Activated CD8-positive, alpha-beta T cell treated with anti-CD3 and anti-CD28 coated beads for 36 hours (primary cell): Measurements from ENCODE around the gene IQUB. TPM values are rescaled to one million over a fixed set of nuclear protein-coding genes. Genes with fewer than 3 reads are reported as not detected.
A peak's percentile ranks its signal among the peaks of the same experiment; 100 is the strongest.

Experiments used
- ATAC-seq: fragments of 200-7000 bp; cut with Tn5 transposase; one replicate; pipeline ENCODE4 v1.10.0; 2021; ENCODE audit warnings: mild to moderate bottlenecking, moderate library complexity
- CTCF ChIA-PET: fragments of 350-600 bp; sonication (Branson Sonifier 250); formaldehyde crosslinking; loops from one replicate; lab custom pipeline; 2021; ENCODE audit warnings: antibody characterized with exemption; lab: Charles Lee
- POLR2A ChIA-PET: fragments of 350-600 bp; sonication (Branson Sonifier 250); formaldehyde crosslinking; loops from one replicate; lab custom pipeline; 2021; ENCODE audit warnings: antibody characterized with exemption; lab: Charles Lee
- DNase-seq: peaks from one replicate; pipeline ENCODE4 v3.0.0-alpha.2; 2020
- H3K27ac Mint-ChIP-seq: one replicate; pipeline ENCODE4 v1.8.0; 2021; ENCODE audit warnings: mild to moderate bottlenecking, mixed read lengths
- H3K27me3 Mint-ChIP-seq: one replicate; pipeline ENCODE4 v1.8.0; 2021; ENCODE audit warnings: mixed read lengths
- H3K36me3 Mint-ChIP-seq: one replicate; pipeline ENCODE4 v1.8.0; 2021; ENCODE audit warnings: low read depth, mixed read lengths
- H3K4me1 Mint-ChIP-seq: one replicate; pipeline ENCODE4 v1.8.0; 2021; ENCODE audit warnings: low read depth, mixed read lengths
- H3K4me3 Mint-ChIP-seq: one replicate; pipeline ENCODE4 v1.8.0; 2021; ENCODE audit warnings: mild to moderate bottlenecking, moderate library complexity, mixed read lengths
- H3K9me3 Mint-ChIP-seq: one replicate; pipeline ENCODE4 v1.8.0; 2021; ENCODE audit warnings: mixed read lengths
- intact Hi-C: fragments of 100-400 bp; cut with micrococcal nuclease; formaldehyde crosslinking; loops from one replicate; pipeline ENCODE4 v1.10.0; 2022
- total RNA-seq, 2 experiments: library from RNA; stranded (reverse); gene quantifications; one replicate each; pipeline ENCODE4 v1.2.3, GENCODE V29; 2021
- TF ChIP-seq, protein P1 (sequence below): fragments of 200-600 bp; IDR thresholded peaks from one replicate; pipeline ENCODE4 v1.8.0; 2022; ENCODE audit warnings: antibody characterized with exemption, mild to moderate bottlenecking

Gene IQUB
- total RNA-seq, 2 experiments from 2014 or later, result 0.09 TPM; not detected in 1

DNA sequence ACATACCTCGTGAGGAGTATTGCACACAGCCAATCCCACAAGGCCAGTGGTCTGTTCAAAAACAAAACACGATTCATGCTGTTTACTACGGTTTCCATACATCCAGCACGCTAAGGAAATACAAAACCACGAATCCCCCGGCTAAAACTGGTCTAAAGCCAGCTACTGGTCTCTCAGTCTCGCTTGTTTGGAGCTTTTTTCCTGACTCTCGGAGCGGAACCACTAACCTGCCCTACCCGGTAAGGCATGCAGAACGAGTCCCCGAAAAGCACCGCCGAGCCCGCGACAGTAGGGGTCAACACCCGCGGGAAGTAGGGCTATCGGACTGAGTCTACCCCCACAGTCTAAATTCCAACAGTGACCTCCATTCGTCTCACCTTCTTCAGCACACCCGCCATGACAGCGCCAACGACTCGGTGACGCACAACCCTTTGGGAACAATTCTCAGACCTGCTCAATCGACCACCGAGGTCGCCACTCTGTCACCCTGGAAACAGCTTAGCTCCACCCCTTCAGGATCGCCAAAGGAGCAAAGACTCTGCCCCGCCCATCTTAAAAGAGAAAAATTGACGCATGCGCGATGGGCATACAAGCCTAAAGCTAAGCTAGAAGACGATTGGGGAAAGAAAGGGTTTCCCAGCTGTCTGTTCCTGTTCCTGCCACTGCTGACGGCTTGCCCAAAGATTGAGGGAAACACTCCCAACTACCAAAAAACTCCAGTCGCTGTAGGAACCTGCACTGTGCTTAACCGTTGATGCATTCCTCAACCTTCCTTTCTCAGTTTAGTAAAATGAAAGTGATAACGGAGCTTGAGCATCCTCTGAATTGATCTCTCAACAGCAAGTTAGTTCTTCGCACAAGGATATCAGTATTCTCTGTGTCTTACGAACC, 23.2 kb upstream of the IQUB start, which contains the start of gene NDUFA5:
Gene NDUFA5 (minus strand): TSS at position 421 of the 891 bp plus-strand sequence. CDS start 23 bp downstream, at position 398.
- peaks cover 16% of the 10 kb centered on the region for H3K4me1 Mint-ChIP-seq
- intact Hi-C loops, result no loop called here
- no peak within 1 kb of the TSS for H3K27ac Mint-ChIP-seq
- H3K36me3 Mint-ChIP-seq, result peaks cover 11% of the 10 kb centered on the region
- DNase-seq (peak; percentile 98), ATAC-seq (peak; percentile 98)
- ChIA-PET CTCF (interaction anchor here (0.7 to 1.6 kb wide), 5 partner anchors 20 to 191 kb away, joined by 3 to 11 read pairs (median 4); partner anchors contain the start of genes IQUB and WASL), POLR2A (interaction anchor here (0.5 to 1.6 kb wide), 4 partner anchors 9 to 190 kb away, joined by 3 to 5 read pairs (median 4); partner anchors contain the start of gene IQUB)
- H3K4me3 Mint-ChIP-seq, result no peak within 1 kb of the TSS
- H3K9me3 Mint-ChIP-seq, result no peaks in the 10 kb centered on the region
- no peaks in the 10 kb centered on the region for H3K27me3 Mint-ChIP-seq
- TF ChIP-seq, protein P1, sequence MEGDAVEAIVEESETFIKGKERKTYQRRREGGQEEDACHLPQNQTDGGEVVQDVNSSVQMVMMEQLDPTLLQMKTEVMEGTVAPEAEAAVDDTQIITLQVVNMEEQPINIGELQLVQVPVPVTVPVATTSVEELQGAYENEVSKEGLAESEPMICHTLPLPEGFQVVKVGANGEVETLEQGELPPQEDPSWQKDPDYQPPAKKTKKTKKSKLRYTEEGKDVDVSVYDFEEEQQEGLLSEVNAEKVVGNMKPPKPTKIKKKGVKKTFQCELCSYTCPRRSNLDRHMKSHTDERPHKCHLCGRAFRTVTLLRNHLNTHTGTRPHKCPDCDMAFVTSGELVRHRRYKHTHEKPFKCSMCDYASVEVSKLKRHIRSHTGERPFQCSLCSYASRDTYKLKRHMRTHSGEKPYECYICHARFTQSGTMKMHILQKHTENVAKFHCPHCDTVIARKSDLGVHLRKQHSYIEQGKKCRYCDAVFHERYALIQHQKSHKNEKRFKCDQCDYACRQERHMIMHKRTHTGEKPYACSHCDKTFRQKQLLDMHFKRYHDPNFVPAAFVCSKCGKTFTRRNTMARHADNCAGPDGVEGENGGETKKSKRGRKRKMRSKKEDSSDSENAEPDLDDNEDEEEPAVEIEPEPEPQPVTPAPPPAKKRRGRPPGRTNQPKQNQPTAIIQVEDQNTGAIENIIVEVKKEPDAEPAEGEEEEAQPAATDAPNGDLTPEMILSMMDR, result no peak

DNA sequence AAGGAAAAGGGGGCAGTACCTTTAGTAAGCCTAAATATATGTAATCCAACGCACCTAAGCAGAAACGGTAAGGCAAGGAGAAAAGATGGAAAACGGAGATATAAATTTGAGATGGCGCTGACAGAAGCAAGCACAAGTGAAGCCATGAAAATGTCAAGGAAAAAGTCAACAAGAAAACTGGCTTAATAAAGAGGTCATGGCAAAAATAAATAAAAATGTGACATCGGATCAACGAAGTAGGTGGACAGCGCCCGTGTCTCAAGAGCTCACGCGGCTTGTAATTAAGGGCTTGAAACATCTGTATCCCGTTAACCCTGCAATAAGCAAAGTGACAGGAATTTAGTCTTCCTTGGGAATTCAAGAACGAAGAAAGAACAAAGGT, 22.6 kb upstream of the IQUB start:
- no peaks in the 10 kb centered on the region for H3K9me3 Mint-ChIP-seq

DNA sequence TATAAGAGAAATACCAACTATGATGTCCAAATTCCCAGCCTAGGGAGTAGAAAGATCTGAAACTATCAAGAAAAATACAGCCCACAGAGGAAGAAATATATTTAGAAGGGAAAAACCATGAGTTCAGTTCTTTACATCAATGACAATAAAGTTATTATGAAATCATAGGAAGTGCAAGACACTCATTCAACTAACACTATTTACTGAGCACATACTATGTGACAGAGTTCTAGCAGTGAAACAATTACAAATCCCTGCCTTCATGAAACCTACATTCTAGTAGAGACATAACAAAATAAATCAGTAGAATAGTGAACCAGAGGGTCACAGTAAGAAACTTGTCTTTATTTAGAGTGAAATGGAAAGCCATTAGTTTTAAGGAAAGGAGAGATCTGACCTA, 21.1 kb upstream of the IQUB start:
- Mint-ChIP-seq H3K4me1 (peaks cover 17% of the 10 kb centered on the region), H3K27ac (no peak overlapping the region), H3K36me3 (peaks cover 19% of the 10 kb centered on the region), H3K9me3 (no peaks in the 10 kb centered on the region), H3K27me3 (no peaks in the 10 kb centered on the region), H3K4me3 (no peak overlapping the region)
- CTCF ChIA-PET, result no interaction called here
- no peak for ATAC-seq
- TF ChIP-seq, protein P1, result no peak
- intact Hi-C loops, result no loop called here
- POLR2A ChIA-PET, result no interaction called here
- DNase-seq, result no peak

More for the DNA sequence above, 22.6 kb upstream of the IQUB start:
- no peak for DNase-seq
- peaks cover 17% of the 10 kb centered on the region for H3K4me1 Mint-ChIP-seq
- ATAC-seq, result no peak
- intact Hi-C loops, result no loop called here
- H3K4me3 Mint-ChIP-seq, result no peak overlapping the region
- ChIA-PET POLR2A (interaction anchor here (1.3 to 1.6 kb wide), 2 partner anchors 22 to 191 kb away, joined by 4 to 5 read pairs; partner anchors contain the start of gene IQUB), CTCF (interaction anchor here (0.7 to 1.6 kb wide), 4 partner anchors 19 to 192 kb away, joined by 3 to 11 read pairs (median 4); partner anchors contain the start of genes IQUB and WASL)
- TF ChIP-seq, protein P1, result no peak
- H3K36me3 Mint-ChIP-seq, result peaks cover 16% of the 10 kb centered on the region
- H3K27me3 Mint-ChIP-seq, result no peaks in the 10 kb centered on the region
- no peak overlapping the region for H3K27ac Mint-ChIP-seq

DNA sequence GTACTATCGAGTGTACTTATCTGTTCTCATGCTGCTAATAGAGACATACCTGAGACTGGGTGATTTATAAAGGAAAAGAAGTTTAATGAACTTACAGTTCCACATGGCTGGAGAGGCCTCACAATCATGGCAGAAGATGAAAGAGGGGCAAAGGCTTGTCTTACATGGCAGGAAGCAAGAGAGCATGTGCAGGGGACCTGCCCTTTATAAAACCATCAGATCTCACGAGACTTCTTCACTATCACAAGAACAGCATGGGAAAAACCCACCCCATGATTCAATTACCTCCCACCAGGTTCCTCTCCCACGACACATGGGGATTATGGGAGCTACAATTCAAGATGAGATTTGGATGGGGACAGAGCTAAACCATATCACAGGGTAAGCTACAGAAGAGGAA, 18.8 kb upstream of the IQUB start:
- Mint-ChIP-seq H3K4me1 (peaks cover 21% of the 10 kb centered on the region), H3K27ac (peak overlapping the region; percentile 13), H3K27me3 (no peaks in the 10 kb centered on the region), H3K9me3 (no peaks in the 10 kb centered on the region), H3K4me3 (no peak overlapping the region), H3K36me3 (peaks cover 27% of the 10 kb centered on the region)
- no peak for ATAC-seq
- intact Hi-C loops, result no loop called here
- ChIA-PET POLR2A (no interaction called here), CTCF (interaction anchor here (0.9 to 1.8 kb wide), 4 partner anchors 10 to 59 kb away, joined by 3 to 6 read pairs (median 3); no protein-coding TSS in a partner anchor)
- TF ChIP-seq, protein P1, result no peak
- no peak for DNase-seq
